IgD-negative memory B cell (primary cell): ENCODE measurements around the gene ADARB2. TPM values are rescaled to one million over a fixed set of nuclear protein-coding genes. Genes with fewer than 3 reads are reported as not detected.
"Not testable (repeated sequence)": the region's sequence is repeated elsewhere in the genome, so short reads cannot be mapped to it uniquely, and the experiment has no call there.

Experiments used
- H3K27ac Mint-ChIP-seq, 3 donors: one replicate each; pipeline ENCODE4 v1.8.0; 2020 to 2022; ENCODE audit warnings: mild to moderate bottlenecking in 3 of 3, mixed read lengths in 3 of 3, moderate library complexity in 1 of 3
- H3K27me3 Mint-ChIP-seq: one replicate; pipeline ENCODE4 v1.8.0; 2021; ENCODE audit warnings: mixed read lengths
- H3K36me3 Mint-ChIP-seq: one replicate; pipeline ENCODE4 v1.8.0; 2020; ENCODE audit warnings: mild to moderate bottlenecking, mixed read lengths
- H3K4me1 Mint-ChIP-seq, 3 donors: one replicate each; pipeline ENCODE4 v1.8.0; 2020 to 2022; ENCODE audit warnings: mixed read lengths in 3 of 3, mild to moderate bottlenecking in 1 of 3
- H3K4me3 Mint-ChIP-seq, 4 donors: one replicate each; pipeline ENCODE4 v1.8.0; 2020 to 2022; ENCODE audit warnings: mild to moderate bottlenecking in 4 of 4, mixed read lengths in 4 of 4, moderate library complexity in 3 of 4
- H3K9me3 Mint-ChIP-seq, 3 donors: one replicate each; pipeline ENCODE4 v1.8.0; 2020 to 2021; ENCODE audit warnings: mixed read lengths in 3 of 3, mild to moderate bottlenecking in 1 of 3
- polyA plus RNA-seq: library from polyadenylated mRNA; unstranded; fragments of 300-500 nt; fragmentation: Illumina TruSeq; gene quantifications from one replicate; pipeline ENCODE4 v1.2.3, GENCODE V29; 2021

ADARB2 gene
- polyA plus RNA-seq, 1 donor from 2014 or later, result not detected

DNA sequence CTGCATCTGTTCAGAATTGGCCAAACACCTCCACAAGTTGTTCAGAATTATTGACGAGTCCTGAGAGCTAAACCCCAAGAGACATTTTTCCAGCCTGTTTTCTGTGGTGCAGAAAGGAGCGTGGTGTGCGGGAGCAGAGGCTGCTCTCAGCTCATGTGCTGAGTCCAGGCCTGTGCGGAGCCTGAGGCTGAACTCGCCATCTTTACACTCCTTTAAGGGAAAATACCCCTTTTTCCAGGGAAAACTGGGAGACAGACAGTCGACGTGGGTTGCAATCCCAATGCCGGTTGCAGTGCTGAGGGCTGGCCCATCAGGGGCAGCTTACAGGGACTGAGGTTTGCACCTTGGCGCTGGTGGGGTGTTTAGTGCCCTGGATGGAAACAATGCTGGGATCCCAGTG, 112.2 kb downstream of the ADARB2 start:
- Mint-ChIP-seq H3K36me3 (peaks cover 2% of the 10 kb centered on the region), H3K9me3 (no peaks in the 10 kb centered on the region), H3K4me1 (peaks cover 0 to 4% (median 0%) of the 10 kb centered on the region in 3 donors), H3K4me3 (no peak overlapping the region), H3K27me3 (peaks cover 2% of the 10 kb centered on the region), H3K27ac (no peak overlapping the region)

DNA sequence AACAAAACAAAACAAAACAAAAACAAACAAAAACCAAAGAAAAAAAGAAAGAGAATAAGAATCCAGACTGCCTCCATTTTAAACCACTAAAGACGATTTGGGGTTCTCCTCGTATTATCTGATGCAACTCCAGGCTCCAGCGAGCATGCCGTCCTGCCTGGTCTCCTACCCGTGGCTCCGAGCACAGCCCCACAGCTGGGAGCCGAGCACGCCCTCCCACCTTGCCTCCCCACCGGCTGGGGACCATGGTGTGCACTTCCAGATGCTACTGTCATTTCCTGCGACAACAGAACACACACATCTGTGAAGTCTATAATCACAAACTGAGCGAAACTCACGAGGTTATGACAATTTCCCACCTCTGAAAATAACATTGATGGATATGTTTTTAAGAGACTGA, 113.1 kb downstream of the ADARB2 start:
- Mint-ChIP-seq H3K27ac (no peak overlapping the region), H3K4me3 (no peak overlapping the region), H3K36me3 (peaks cover 2% of the 10 kb centered on the region), H3K9me3 (no peaks in the 10 kb centered on the region), H3K4me1 (no peaks in the 10 kb centered on the region), H3K27me3 (peaks cover 2% of the 10 kb centered on the region)

DNA sequence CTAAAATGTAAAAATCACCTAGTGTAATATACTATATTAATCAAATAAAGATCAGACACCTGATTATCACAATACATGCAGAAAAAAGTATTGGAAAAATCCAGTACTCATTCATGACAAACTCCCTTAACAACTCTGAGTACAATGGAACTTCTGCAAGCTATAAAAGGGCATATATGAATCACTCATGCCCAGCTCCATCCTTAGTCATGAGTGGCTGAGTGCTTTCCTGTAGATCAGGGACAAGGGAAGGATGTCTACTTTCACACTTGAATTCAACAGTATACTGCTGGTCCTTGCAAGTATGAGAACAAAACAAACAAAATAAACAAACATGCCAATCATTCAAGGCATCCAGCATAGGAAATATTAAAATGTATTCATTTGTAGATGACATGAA, 116.5 kb downstream of the ADARB2 start:
- no peaks in the 10 kb centered on the region for H3K36me3 Mint-ChIP-seq
- no peak overlapping the region for H3K4me3 Mint-ChIP-seq
- peaks cover 0 to 8% (median 3%) of the 10 kb centered on the region in 3 donors for H3K4me1 Mint-ChIP-seq
- H3K27ac Mint-ChIP-seq, result no peak overlapping the region
- H3K9me3 Mint-ChIP-seq, result peaks cover 2 to 5% (median 2%) of the 10 kb centered on the region in 3 donors
- peaks cover 5% of the 10 kb centered on the region for H3K27me3 Mint-ChIP-seq

DNA sequence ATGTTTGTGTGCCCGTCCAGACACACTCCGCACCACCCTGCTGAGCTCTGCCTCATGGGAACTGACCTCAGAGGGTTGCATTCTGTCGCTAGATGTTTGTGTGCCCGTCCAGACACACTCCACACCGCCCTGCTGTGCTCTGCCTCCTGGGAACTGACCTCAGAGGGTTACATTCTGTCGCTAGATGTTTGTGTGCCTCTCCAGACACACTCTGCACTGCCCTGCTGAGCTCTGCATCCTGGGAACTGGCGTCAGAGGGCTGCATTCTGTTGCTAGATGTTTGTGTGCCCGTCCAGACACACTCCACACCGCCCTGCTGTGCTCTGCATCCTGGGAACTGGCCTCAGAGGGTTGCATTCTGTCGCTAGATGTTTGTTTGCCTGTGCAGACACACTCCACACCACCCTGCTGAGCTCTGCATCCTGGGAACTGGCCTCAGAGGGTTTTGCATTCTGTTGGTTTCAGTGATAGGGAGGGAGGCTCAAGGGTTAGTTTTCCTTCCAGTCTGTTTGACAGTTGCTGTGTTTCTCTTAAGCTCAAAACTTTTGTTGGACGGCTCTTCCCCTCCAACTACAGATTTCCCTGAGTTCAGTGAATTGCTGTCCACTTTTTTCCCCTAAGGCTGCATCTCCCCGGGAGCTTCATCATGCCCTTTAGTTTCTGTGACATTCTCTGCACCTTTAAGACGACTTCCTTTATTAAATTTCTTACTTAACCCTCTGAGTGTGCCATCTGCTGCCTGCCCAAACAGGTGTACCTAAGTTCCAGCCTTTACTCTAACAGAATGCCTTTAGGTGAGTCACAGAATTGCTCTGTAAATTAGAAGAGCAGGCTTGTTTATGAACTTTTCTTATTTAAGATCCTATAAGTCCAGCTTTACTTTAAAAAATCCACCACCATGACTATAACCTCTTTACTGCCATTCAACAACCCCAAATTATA, 119.7 kb downstream of the ADARB2 start:
- not testable (repeated sequence) for H3K9me3 Mint-ChIP-seq, H3K36me3 Mint-ChIP-seq, H3K4me1 Mint-ChIP-seq
- Mint-ChIP-seq H3K27ac (peak overlapping the region in 1 of 3 donors; percentile 50), H3K27me3 (peaks cover 13% of the 10 kb centered on the region), H3K4me3 (peak overlapping the region in 2 of 4 donors; percentile 1 to 74)

DNA sequence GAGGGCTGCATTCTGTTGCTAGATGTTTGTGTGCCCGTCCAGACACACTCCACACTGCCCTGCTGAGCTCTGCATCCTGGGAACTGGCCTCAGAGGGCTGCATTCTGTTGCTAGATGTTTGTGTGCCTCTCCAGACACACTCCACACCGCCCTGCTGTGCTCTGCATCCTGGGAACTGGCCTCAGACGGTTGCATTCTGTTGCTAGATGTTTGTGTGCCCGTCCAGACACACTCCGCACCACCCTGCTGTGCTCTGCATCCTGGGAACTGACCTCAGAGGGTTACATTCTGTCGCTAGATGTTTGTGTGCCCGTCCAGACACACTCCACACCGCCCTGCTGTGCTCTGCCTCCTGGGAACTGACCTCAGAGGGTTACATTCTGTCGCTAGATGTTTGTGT, 120.6 kb downstream of the ADARB2 start:
- Mint-ChIP-seq H3K27me3 (peaks cover 21% of the 10 kb centered on the region), H3K4me3 (peak overlapping the region in 1 of 4 donors; percentile 17)
- H3K27ac Mint-ChIP-seq, H3K9me3 Mint-ChIP-seq, H3K36me3 Mint-ChIP-seq, H3K4me1 Mint-ChIP-seq: not testable (repeated sequence)

DNA sequence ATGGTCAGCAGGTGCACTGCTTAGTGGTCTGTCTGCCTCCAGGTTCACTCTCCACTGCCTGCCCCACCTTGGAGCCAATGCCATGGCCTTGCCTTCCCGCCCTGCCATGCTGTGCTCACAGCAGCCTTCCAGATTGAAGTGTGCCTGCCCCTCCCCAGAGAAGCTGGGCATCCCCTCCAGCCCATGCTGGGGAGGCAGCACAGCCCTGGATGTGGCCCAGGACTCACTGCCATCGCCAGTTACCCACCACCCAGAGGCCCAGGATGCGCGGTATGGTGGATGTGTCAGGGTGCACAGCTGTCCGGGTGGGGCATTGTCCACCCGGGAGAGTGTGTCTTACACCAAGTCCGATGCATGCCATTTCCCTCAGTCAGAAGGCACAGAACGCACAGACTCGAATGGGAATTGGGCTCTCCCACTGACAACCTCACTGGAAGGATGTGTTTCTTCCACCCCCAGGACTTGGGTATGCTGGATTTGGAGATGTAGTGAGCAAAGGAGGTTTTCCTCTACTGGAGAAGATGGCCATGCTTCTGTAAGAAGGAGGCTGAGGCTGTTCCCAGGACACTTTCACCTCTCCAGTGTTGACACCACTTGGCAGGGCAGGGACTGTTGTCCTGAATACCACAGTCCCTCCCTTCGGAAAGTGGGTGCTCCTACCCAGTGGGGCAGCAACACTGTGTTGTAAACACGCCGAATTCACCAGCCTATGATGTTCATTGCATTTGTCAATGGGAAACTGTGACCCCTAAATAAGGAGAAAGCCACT, 122.0 kb downstream of the ADARB2 start:
- Mint-ChIP-seq H3K4me3 (no peak overlapping the region), H3K4me1 (peaks cover 0 to 8% (median 3%) of the 10 kb centered on the region in 3 donors), H3K9me3 (peaks cover 2 to 5% (median 2%) of the 10 kb centered on the region in 3 donors), H3K36me3 (peaks cover 2% of the 10 kb centered on the region), H3K27ac (no peak overlapping the region), H3K27me3 (peaks cover 30% of the 10 kb centered on the region)

DNA sequence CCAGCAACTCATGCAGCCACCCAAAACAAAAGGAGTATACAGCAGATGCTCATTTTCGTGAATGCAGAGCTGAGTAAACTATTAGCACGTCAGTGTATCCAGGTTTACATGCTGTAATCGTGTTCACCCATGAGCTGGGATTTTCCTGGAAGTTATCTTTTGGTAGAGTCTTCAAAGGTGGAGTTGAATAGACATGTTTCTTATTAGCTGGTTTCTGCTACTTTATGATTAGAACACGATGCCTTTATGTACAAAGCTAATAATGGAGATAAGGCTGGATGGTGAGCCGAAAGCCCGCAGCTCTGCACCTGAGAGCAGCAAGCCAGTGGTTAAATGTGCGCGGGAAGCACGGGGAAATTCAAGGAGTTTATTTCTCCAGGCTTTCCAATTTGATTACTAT, 123.8 kb downstream of the ADARB2 start:
- peaks cover 45% of the 10 kb centered on the region for H3K27me3 Mint-ChIP-seq
- H3K4me1 Mint-ChIP-seq, result peaks cover 0 to 11% (median 8%) of the 10 kb centered on the region in 3 donors
- H3K9me3 Mint-ChIP-seq, result no peaks in the 10 kb centered on the region
- H3K4me3 Mint-ChIP-seq, result no peak overlapping the region
- H3K27ac Mint-ChIP-seq, result no peak overlapping the region
- H3K36me3 Mint-ChIP-seq, result peaks cover 2% of the 10 kb centered on the region

DNA sequence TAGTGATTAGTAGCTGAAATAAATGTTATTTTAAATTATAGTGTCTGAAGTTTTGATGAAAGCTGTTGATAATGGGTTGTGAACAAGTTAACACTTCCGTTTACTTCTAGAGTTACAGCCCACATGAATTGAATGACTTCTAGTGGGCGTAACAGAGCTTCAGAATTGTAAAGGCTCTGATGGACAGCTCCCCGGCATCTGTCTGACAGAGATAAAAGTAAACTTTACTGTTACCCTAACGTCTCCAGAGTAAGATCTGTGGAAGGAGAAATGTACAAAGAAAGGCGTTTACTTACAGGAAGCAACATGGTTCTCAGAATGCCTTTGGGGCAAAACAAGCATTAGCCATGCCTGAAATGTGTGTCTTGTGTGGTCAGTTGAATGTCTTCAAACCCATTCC, 124.4 kb downstream of the ADARB2 start:
- H3K27me3 Mint-ChIP-seq, result peaks cover 51% of the 10 kb centered on the region
- H3K36me3 Mint-ChIP-seq, result peaks cover 2% of the 10 kb centered on the region
- no peak overlapping the region for H3K27ac Mint-ChIP-seq
- H3K4me1 Mint-ChIP-seq, result peaks cover 0 to 12% (median 6%) of the 10 kb centered on the region in 3 donors
- H3K9me3 Mint-ChIP-seq, result no peaks in the 10 kb centered on the region
- H3K4me3 Mint-ChIP-seq, result no peak overlapping the region

DNA sequence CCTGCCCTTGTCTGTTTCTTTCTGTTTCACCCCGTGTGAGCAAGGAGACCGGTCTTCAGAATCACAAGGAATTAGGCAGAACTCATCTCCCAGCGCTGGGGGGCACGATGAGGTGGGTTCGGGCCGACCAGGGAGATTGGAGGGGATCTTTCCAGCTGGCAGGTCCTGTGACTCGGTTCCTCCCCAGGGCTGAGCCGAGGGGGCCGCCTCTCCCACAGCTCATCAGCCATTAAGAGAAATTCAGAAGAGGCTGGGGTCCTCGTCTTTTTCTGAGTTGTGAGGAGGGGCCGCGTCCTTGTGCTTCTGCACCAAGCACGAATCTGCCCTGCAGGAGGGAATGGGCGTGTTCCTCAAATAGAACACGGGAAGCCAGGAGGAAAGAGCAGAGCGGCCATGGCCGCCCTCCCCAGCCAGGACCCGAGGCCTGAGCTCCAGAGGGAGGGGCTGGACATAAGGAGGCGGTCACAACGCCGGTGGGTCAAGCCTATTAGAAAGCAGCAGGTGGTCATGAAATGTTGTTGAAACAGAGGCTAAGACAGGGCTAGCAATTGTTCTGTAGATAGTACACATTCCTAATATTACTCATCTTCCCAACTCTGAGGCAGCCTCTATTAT, 125.3 kb downstream of the ADARB2 start:
- Mint-ChIP-seq H3K36me3 (peaks cover 2% of the 10 kb centered on the region), H3K27ac (no peak overlapping the region), H3K4me1 (peaks cover 0 to 8% (median 4%) of the 10 kb centered on the region in 3 donors), H3K9me3 (no peaks in the 10 kb centered on the region), H3K4me3 (no peak overlapping the region), H3K27me3 (peaks cover 53% of the 10 kb centered on the region)

DNA sequence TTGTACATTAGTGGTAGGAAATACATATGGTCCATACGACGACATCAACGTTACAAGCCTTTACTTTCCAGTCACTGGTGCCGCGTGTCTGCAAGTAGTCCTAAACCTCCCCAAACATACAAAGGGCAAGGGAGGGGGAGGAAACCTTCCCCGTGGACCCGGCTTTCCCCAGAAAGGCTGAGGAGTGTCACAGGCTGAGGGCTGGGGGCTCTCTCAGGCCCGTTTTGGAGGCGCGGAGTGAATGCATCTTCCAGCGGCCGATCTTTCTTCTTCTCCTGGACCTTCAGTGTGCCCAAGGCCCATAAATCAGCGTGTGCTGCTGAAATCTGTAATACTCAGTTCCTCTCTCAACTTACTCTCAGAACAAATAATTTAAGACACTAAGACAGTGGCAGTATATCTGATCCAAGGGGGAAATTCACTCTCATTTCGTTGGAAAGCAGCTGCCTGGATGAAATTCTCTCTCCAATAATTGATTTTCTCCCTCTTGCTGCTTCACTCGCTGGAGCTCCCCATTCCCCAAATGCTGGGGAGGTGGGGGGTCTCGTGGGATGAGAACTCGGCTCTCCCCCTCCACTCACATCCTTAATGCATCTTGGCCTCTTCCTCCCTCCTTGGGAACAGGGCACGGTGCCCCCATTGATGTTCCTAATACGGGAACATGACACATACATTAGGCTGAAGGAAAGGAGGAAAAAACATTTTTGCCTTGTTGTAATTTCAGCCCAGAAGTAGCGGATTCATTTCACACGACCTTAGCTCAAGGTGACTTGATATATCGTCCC, 126.1 kb downstream of the ADARB2 start:
- Mint-ChIP-seq H3K9me3 (no peaks in the 10 kb centered on the region), H3K36me3 (peaks cover 2% of the 10 kb centered on the region), H3K27me3 (peaks cover 50% of the 10 kb centered on the region), H3K4me3 (no peak overlapping the region), H3K4me1 (peaks cover 0 to 8% (median 4%) of the 10 kb centered on the region in 3 donors), H3K27ac (no peak overlapping the region)

DNA sequence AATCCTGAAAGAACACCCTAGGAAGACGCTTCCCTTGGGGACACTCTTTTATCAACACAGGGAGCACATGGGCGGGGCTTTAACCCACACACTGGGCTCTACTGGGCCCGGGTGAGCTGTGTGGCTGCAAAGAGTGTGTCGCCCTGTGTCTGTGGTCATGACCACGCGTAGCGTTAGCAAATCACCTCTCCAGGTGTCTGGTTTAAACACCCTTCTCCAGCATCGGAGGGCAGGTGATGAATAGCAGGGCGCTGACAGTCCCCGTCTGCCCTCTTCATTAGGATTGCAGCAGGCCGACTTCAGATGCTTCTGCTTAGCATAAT, 127.7 kb downstream of the ADARB2 start:
- Mint-ChIP-seq H3K36me3 (peaks cover 2% of the 10 kb centered on the region), H3K9me3 (no peaks in the 10 kb centered on the region), H3K27ac (no peak overlapping the region), H3K27me3 (peaks cover 47% of the 10 kb centered on the region), H3K4me3 (peak overlapping the region in 1 of 4 donors; percentile 80), H3K4me1 (peaks cover 0 to 8% (median 4%) of the 10 kb centered on the region in 3 donors)

DNA sequence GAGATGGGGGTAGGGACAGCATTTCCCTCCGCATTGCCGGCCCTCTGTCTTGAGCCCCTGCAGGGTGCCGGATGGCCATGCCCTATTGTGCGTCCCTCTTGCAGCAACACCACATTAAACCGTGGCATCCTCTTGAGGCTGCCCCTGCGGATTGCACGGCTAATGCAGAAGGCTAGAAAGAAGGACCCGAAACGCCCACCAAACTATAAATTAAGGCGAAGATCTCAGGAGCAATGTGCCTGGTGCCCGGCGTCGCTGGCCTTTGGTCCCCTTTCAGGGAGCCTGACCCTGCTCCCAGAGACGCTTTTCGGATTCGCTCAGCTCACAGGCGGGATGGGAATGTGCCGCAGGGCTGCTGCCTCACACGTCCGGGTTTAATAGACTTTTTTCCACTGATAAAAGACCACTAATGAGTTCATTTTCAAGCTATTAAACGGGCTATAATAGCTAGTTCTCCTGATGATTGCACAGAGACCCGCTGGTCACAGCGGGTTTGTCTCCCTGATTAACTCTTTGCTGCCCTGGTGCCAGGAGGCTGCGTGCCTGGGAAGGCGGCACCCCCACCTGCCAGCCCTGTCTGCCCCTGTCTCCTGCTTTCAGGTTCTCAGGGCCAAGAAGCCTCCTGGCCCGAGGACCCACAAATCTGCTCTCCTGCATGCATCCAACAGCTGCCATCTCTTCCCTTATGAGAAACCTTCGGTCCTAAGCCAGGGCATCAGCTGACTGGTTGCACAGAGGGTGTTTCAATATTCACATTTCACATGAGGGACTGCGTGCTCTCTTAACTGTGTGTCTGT, 128.3 kb downstream of the ADARB2 start:
- no peaks in the 10 kb centered on the region for H3K9me3 Mint-ChIP-seq
- H3K4me1 Mint-ChIP-seq, result peaks cover 0 to 8% (median 4%) of the 10 kb centered on the region in 3 donors
- peaks cover 47% of the 10 kb centered on the region for H3K27me3 Mint-ChIP-seq
- no peak overlapping the region for H3K27ac Mint-ChIP-seq
- H3K36me3 Mint-ChIP-seq, result peaks cover 2% of the 10 kb centered on the region
- peak overlapping the region in 3 of 4 donors; percentile 0 to 80 (median 76) for H3K4me3 Mint-ChIP-seq

DNA sequence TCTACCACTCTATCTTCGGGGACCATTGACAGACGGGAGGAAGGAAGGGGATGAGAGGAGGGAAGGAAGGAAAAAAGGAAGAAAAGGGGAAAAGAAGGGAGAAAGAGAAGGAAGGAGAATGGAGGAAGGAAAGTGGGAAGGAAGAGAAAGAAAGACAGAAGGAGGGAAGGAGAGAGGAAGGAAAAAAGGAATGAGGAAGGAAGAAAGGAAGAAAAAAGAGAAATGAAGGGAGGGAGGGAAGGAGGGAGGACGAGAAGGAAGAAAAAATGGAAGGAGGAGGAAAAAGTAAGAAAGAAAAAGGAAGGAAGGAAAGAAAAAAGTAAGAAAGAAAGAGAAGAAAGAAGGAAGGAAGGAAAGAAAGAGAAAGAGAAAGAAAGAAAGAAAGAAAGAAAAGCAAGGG, 128.9 kb downstream of the ADARB2 start:
- Mint-ChIP-seq H3K36me3 (peaks cover 2% of the 10 kb centered on the region), H3K27me3 (peaks cover 47% of the 10 kb centered on the region), H3K27ac (no peak overlapping the region), H3K4me1 (peaks cover 0 to 8% (median 4%) of the 10 kb centered on the region in 3 donors), H3K4me3 (peak overlapping the region in 1 of 4 donors; percentile 55), H3K9me3 (no peaks in the 10 kb centered on the region)

DNA sequence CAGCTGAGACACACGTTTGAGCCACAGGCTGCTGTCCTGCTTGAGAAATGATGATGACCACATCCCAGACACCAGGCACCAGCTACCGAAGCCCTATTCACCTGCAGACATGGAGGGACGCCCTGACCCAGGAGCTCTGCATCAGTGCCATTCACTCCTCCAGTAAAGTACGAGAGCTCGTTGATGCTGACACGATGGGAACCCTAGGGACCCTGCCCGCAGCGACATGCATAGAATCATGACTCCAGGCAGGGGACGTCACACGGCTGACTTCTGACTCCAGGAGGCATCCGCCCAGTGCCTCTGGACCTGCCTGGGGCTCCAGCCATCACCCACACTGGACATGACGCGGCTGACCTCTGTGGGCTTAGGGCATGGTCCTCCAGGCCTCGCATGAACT, 129.9 kb downstream of the ADARB2 start:
- no peak overlapping the region for H3K4me3 Mint-ChIP-seq
- peaks cover 39% of the 10 kb centered on the region for H3K27me3 Mint-ChIP-seq
- peaks cover 0 to 8% (median 4%) of the 10 kb centered on the region in 3 donors for H3K4me1 Mint-ChIP-seq
- peaks cover 2% of the 10 kb centered on the region for H3K36me3 Mint-ChIP-seq
- no peak overlapping the region for H3K27ac Mint-ChIP-seq
- peaks cover 0 to 3% (median 0%) of the 10 kb centered on the region in 3 donors for H3K9me3 Mint-ChIP-seq
